ENCODE measurements around the gene LKAAEAR1. TPM values are rescaled to one million over a fixed set of nuclear protein-coding genes. Genes with fewer than 3 reads are reported as not detected.

LKAAEAR1 gene
- total and polyA plus RNA-seq, 2 experiments from 2014 or later: 1.8 TPM; not detected in 1

DNA sequence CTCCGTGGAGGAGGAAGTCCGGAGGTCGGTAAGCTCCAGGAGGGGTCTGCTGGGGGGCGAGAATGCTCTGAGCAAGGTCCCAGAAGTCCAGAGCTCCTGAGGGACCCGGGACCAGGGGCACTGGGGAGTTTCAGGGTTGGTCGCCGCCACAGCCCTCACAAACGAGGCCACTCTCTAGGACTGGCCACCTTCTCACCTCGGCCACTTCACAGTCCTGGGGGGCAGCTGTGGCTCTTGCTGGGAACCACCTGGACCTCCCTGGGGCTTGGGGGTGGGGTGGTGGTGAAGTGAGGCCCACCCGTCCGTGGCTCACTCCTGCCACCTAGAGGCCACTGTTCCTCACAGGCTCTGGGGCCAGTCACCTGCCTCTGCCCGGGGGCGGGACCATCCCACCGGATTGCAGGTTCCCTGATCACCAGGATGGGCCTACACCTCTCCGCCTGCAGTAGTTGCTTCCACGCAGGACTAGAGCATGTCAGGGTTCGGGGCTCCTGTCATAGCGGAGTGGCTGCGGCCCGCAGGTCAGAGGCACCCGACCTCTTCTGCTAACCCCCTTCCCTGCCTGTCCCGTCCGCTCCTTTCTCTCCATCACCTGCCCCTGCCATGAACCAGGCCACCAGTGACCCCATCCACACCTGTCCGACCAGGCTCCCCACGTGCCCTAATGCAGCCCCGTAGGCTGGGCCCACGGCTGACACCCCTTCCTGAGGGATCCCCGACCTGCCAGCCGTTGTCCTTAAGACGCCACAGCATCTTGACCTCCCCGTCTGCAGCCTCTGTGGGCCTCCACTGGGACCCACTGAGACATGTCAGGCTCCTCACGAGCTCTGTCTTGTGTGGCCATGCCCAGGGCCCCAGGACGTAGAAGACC lies 26.3 kb downstream of the LKAAEAR1 start:
- peak overlapping the region; percentile 90 for H2AFZ ChIP-seq

DNA sequence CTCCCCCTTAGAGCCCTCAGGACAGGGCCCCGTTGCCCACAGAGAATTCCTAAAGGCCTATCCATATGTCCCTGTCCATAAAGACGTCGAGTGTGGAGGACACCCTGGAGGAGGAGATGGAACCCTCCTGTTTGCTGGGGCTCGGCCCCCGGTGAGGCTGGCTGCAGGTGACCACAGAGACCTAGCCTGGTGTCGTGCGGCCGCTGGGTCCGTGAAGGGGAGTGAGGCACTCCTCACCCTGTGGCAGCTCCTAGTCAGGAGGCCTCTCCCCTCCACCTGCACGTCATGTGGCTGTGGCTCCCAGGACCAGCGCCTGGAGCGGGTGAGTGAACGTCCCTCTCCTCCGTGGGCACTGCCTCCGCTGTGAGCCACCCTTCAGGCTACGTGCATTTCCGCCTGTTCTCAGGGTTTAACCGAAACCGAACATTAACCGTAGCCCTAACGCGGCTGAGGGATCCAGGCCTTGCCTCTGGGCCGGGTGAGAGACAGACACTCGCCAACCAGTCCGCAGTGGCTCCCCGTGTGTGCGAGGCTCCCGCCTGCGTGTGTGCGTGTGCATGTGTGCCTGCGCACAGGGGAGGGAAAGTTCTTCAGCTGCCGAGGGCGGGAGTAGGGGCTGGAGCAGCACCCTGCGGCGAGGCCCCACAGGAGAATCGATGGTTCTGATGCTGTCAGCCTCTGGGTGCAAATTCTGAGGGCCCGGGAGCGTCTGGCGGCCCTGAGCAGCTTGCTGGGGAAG lies 27.1 kb downstream of the LKAAEAR1 start:
- H3K4me1 Mint-ChIP-seq: peaks cover 34% of the 10 kb centered on the region
- no peaks in the 10 kb centered on the region for H3K9me3 Mint-ChIP-seq
- peaks cover 19% of the 10 kb centered on the region for H3K27me3 Mint-ChIP-seq (ENCODE audit: insufficient read depth, low read depth, poor library complexity)
- ATAC-seq (peak; percentile 21), DNase-seq (ENCODE audit: low spot score) (peak; percentile 41)
- peak overlapping the region; percentile 70 for H3K4me2 ChIP-seq
- H3K4me3 Mint-ChIP-seq: no peak overlapping the region
- no peak overlapping the region for H3K27ac ChIP-seq (ENCODE audit: low read depth)
- peak overlapping the region; percentile 35; the same call in 1 of the 2 replicates for H3K4me3 ChIP-seq
- H2AFZ ChIP-seq: peak overlapping the region; percentile 90
- no peaks in the 10 kb centered on the region for H3K36me3 Mint-ChIP-seq (ENCODE audit: low read depth)
- H3K9me2 ChIP-seq (ENCODE audit: insufficient read depth): no peaks in the 10 kb centered on the region
- H3F3A ChIP-seq (replicated peaks; ENCODE audit: low read depth): peaks cover 2% of the 10 kb centered on the region; the same call in 1 of the 2 replicates
- no peaks in the 10 kb centered on the region for H3K27me3 ChIP-seq (ENCODE audit: insufficient read depth)
- no peaks in the 10 kb centered on the region for H3K79me2 ChIP-seq (replicated peaks; ENCODE audit: insufficient read depth)
- H3K4me1 ChIP-seq (ENCODE audit: insufficient read depth): peaks cover 7% of the 10 kb centered on the region; the same call in 1 of the 2 replicates
- H3K36me3 ChIP-seq (ENCODE audit: insufficient read depth): no peaks in the 10 kb centered on the region
- H4K20me1 ChIP-seq (replicated peaks; ENCODE audit: insufficient read depth): no peaks in the 10 kb centered on the region
- no peak overlapping the region for H3K27ac Mint-ChIP-seq
- TF ChIP-seq STAT1 (IDR thresholded peaks at IDR 0.05; ENCODE audit: unreplicated experiment) (no peak), ZNF331 (CRISPR knock-in tag; IDR thresholded peaks at IDR 0.05; ENCODE audit: low read depth) (no peak)
- TF ChIP-seq, protein P1, sequence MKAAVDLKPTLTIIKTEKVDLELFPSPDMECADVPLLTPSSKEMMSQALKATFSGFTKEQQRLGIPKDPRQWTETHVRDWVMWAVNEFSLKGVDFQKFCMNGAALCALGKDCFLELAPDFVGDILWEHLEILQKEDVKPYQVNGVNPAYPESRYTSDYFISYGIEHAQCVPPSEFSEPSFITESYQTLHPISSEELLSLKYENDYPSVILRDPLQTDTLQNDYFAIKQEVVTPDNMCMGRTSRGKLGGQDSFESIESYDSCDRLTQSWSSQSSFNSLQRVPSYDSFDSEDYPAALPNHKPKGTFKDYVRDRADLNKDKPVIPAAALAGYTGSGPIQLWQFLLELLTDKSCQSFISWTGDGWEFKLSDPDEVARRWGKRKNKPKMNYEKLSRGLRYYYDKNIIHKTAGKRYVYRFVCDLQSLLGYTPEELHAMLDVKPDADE (IDR thresholded peaks at IDR 0.05): no peak

More for the DNA sequence above, 26.3 kb downstream of the LKAAEAR1 start:
- H3K27ac ChIP-seq (ENCODE audit: low read depth): no peak overlapping the region
- peaks cover 39% of the 10 kb centered on the region for H3K4me1 Mint-ChIP-seq
- peaks cover 12% of the 10 kb centered on the region; the same call in 1 of the 2 replicates for H3K4me1 ChIP-seq (ENCODE audit: insufficient read depth)
- no peak overlapping the region for H3K27ac Mint-ChIP-seq
- no peaks in the 10 kb centered on the region for H4K20me1 ChIP-seq (replicated peaks; ENCODE audit: insufficient read depth)
- no peak overlapping the region for H3K4me3 Mint-ChIP-seq
- no peaks in the 10 kb centered on the region for H3K9me3 Mint-ChIP-seq
- DNase-seq (ENCODE audit: low spot score) (peak; percentile 92), ATAC-seq (peak; percentile 78)
- peaks cover 16% of the 10 kb centered on the region for H3K27me3 Mint-ChIP-seq (ENCODE audit: insufficient read depth, low read depth, poor library complexity)
- H3K79me2 ChIP-seq (replicated peaks; ENCODE audit: insufficient read depth): no peaks in the 10 kb centered on the region
- TF ChIP-seq, protein P1 (IDR thresholded peaks at IDR 0.05): no peak
- TF ChIP-seq NANOG (IDR thresholded peaks at IDR 0.05; ENCODE audit: borderline replicate concordance): no peak
- TF ChIP-seq, protein P2, sequence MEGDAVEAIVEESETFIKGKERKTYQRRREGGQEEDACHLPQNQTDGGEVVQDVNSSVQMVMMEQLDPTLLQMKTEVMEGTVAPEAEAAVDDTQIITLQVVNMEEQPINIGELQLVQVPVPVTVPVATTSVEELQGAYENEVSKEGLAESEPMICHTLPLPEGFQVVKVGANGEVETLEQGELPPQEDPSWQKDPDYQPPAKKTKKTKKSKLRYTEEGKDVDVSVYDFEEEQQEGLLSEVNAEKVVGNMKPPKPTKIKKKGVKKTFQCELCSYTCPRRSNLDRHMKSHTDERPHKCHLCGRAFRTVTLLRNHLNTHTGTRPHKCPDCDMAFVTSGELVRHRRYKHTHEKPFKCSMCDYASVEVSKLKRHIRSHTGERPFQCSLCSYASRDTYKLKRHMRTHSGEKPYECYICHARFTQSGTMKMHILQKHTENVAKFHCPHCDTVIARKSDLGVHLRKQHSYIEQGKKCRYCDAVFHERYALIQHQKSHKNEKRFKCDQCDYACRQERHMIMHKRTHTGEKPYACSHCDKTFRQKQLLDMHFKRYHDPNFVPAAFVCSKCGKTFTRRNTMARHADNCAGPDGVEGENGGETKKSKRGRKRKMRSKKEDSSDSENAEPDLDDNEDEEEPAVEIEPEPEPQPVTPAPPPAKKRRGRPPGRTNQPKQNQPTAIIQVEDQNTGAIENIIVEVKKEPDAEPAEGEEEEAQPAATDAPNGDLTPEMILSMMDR (conservative IDR thresholded peaks at IDR 0.05; ENCODE audit: low read depth in 2 of 2): peak; percentile 80 to 96
- TF ChIP-seq CREB1 (CRISPR knock-in tag; IDR thresholded peaks at IDR 0.05; ENCODE audit: low read depth): no peak
- H3K36me3 ChIP-seq (ENCODE audit: insufficient read depth): no peaks in the 10 kb centered on the region
- peaks cover 6% of the 10 kb centered on the region; the same call in 1 of the 2 replicates for H3F3A ChIP-seq (replicated peaks; ENCODE audit: low read depth)
- H3K9me2 ChIP-seq (ENCODE audit: insufficient read depth): no peaks in the 10 kb centered on the region
- no peaks in the 10 kb centered on the region for H3K27me3 ChIP-seq (ENCODE audit: insufficient read depth)
- H3K36me3 Mint-ChIP-seq (ENCODE audit: low read depth): no peaks in the 10 kb centered on the region
- peak overlapping the region; percentile 35; the same call in 1 of the 2 replicates for H3K4me3 ChIP-seq
- peak overlapping the region; percentile 70 for H3K4me2 ChIP-seq
